Tibial artery (tissue), 4 donors: ENCODE measurements around the gene DTX1.

Source experiments
- DNase-seq, 2 donors: peaks; one replicate each; pipeline ENCODE4 v3.0.0-alpha.2; 2019
- H3K27ac ChIP-seq, 2 donors: fragments of 200-600 bp; sonication (generic) in 1 of 2; 1 replicate in 1 of 2; 2 replicates in 1 of 2; pipeline ENCODE4 v1.5.1; 2018 to 2019; ENCODE audit warnings: mild to moderate bottlenecking in 1 of 2
- H3K27me3 ChIP-seq, 2 donors: fragments of 200-600 bp; sonication (generic) in 1 of 2; one replicate each; pipeline versions ENCODE4 v1.5.1 to v1.6.0; 2016 to 2019
- H3K36me3 ChIP-seq, 3 donors: fragments of 200-600 bp; sonication (generic) in 2 of 3; one replicate each; pipeline ENCODE4 v1.5.1; 2016 to 2019; ENCODE audit warnings: mild to moderate bottlenecking in 2 of 3
- H3K4me1 ChIP-seq, 4 donors: fragments of 200-600 bp; sonication (generic) in 2 of 4; 1 replicate in 3 of 4; 2 replicates in 1 of 4; pipeline ENCODE4 v1.5.1; 2016 to 2019
- H3K4me3 ChIP-seq, 2 donors: fragments of 200-600 bp; sonication (generic) in 1 of 2; 1 replicate in 1 of 2; 2 replicates in 1 of 2; pipeline ENCODE4 v1.5.1; 2018 to 2019; ENCODE audit warnings: mild to moderate bottlenecking in 2 of 2
- H3K9me3 ChIP-seq, 3 donors: fragments of 200-600 bp; sonication (generic) in 1 of 3; one replicate each; pipeline ENCODE4 v1.5.1; 2016 to 2019
- intact Hi-C: fragments of 100-400 bp; cut with DNase I; formaldehyde crosslinking; loops from one replicate; pipeline ENCODE4 v1.15.0; 2023; ENCODE audit warnings: low total_unique reads
- TF ChIP-seq, protein P1 (sequence below), 2 experiments: fragments of 200-600 bp in 1 of 2; fragments of 450-650 bp in 1 of 2; IDR thresholded peaks; one replicate each; pipeline ENCODE4 v1.5.1; 2017 to 2019; ENCODE audit warnings: antibody characterized with exemption in 2 of 2, mild to moderate bottlenecking in 1 of 2, moderate library complexity in 1 of 2

DTX1 gene

GRCh38 chr12:113144806-113145205 lies 88.3 kb downstream of the DTX1 start:
- H3K27me3 ChIP-seq, result peaks cover 0 to 14% of the 10 kb centered on the region in 2 donors

DNA sequence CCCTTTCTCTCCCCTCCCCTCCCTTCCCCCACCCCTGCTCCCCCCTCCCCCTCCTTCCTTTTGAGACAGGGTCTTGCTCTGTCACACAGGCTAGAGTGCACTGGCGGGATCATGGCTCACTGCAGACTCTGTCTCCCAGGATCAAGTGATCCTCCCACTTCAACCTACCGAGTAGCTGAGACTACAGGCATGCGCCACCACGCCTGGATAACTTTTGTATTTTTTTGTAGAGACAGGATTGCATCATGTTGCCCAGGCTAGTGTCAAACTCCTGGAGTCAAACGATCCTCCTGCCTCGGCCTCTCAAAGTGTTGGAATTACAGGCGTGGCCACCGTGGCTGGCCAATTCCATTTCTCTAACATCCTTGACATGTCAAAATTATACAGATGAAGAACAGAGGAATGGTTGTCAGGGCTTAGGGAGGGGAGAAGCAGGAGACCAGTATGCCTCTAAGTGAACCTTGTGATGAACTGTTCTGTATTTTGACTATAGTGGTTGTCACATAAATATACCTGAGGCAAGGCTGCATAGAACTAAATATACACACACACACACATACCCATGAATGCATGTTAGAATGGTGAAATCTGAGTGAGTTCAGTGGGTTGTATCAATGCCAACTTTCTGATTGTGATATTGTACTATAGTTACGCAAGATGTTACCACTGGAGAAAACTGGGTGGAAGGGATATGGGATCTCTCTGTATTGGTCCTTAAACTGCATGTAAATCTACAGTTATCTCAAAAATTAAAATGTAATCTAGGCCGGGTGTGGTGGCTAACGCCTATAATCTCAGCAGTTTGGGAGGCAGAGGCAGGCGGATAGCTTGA lies 89.4 kb downstream of the DTX1 start:
- H3K4me1 ChIP-seq, result peaks cover 0 to 9% (median 3%) of the 10 kb centered on the region in 4 donors
- intact Hi-C loops, result no loop called here
- no peak overlapping the region for H3K4me3 ChIP-seq
- H3K36me3 ChIP-seq, result no peaks in the 10 kb centered on the region
- H3K9me3 ChIP-seq, result peaks cover 0 to 9% (median 7%) of the 10 kb centered on the region in 3 donors
- no peak overlapping the region for H3K27ac ChIP-seq
- peaks cover 0 to 25% of the 10 kb centered on the region in 2 donors for H3K27me3 ChIP-seq
- no peak for DNase-seq
- TF ChIP-seq, protein P1, sequence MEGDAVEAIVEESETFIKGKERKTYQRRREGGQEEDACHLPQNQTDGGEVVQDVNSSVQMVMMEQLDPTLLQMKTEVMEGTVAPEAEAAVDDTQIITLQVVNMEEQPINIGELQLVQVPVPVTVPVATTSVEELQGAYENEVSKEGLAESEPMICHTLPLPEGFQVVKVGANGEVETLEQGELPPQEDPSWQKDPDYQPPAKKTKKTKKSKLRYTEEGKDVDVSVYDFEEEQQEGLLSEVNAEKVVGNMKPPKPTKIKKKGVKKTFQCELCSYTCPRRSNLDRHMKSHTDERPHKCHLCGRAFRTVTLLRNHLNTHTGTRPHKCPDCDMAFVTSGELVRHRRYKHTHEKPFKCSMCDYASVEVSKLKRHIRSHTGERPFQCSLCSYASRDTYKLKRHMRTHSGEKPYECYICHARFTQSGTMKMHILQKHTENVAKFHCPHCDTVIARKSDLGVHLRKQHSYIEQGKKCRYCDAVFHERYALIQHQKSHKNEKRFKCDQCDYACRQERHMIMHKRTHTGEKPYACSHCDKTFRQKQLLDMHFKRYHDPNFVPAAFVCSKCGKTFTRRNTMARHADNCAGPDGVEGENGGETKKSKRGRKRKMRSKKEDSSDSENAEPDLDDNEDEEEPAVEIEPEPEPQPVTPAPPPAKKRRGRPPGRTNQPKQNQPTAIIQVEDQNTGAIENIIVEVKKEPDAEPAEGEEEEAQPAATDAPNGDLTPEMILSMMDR (IDR thresholded peaks at IDR 0.05), result no peak

More at GRCh38 chr12:113144806-113145205, 88.3 kb downstream of the DTX1 start:
- TF ChIP-seq, protein P1 (IDR thresholded peaks at IDR 0.05), result no peak
- Histone ChIP-seq H3K36me3 (no peaks in the 10 kb centered on the region), H3K27ac (no peak overlapping the region), H3K4me3 (no peak overlapping the region), H3K4me1 (peaks cover 0 to 6% (median 2%) of the 10 kb centered on the region in 4 donors), H3K9me3 (peaks cover 0 to 9% (median 7%) of the 10 kb centered on the region in 3 donors)
- DNase-seq, result no peak
- intact Hi-C loops, result no loop called here

- H3K27ac ChIP-seq, result no peak overlapping the region
- H3K9me3 ChIP-seq, result peaks cover 0 to 9% (median 7%) of the 10 kb centered on the region in 3 donors
- no peaks in the 10 kb centered on the region for H3K36me3 ChIP-seq
- no peak for DNase-seq
- H3K27me3 ChIP-seq, result peaks cover 0 to 35% of the 10 kb centered on the region in 2 donors
- TF ChIP-seq, protein P1 (IDR thresholded peaks at IDR 0.05), result no peak
- intact Hi-C loops, result no loop called here
- peaks cover 0 to 9% (median 3%) of the 10 kb centered on the region in 4 donors for H3K4me1 ChIP-seq
- no peak overlapping the region for H3K4me3 ChIP-seq
Observed at GRCh38 chr12:113146999-113147398, 90.5 kb downstream of the DTX1 start.
